HG03060 (cell line): ENCODE results near the gene EPB41L4A.
"Not testable (repeated sequence)": the region's sequence is repeated elsewhere in the genome, so short reads cannot be mapped to it uniquely, and the experiment has no call there.

Experiments used
- ATAC-seq: cut with Tn5 transposase; IDR thresholded peaks from one replicate; pipeline ENCODE4 v1.9.1; 2021; ENCODE audit warnings: low read depth, moderate number of reproducible peaks; ENCODE audit not compliant: unreplicated experiment

Gene EPB41L4A

GRCh38 chr5:112407240-112407639 is 11.8 kb downstream of the EPB41L4A start:
- no peak for ATAC-seq

GRCh38 chr5:112403069-112403468 is 16.0 kb downstream of the EPB41L4A start:
- ATAC-seq, result no peak

GRCh38 chr5:112401924-112402323 is 17.2 kb downstream of the EPB41L4A start:
- no peak for ATAC-seq

- no peak for ATAC-seq
Measured at GRCh38 chr5:112397690-112398089, 21.4 kb downstream of the EPB41L4A start.

GRCh38 chr5:112396430-112396829 is 22.6 kb downstream of the EPB41L4A start:
- no peak for ATAC-seq

- not testable (repeated sequence) for ATAC-seq
Measured at GRCh38 chr5:112395299-112395698, 23.8 kb downstream of the EPB41L4A start.

- no peak for ATAC-seq
Measured at GRCh38 chr5:112390327-112390726, 28.8 kb downstream of the EPB41L4A start.

- ATAC-seq, result no peak
Measured at GRCh38 chr5:112388739-112389138, 30.3 kb downstream of the EPB41L4A start.

GRCh38 chr5:112388074-112388473 is 31.0 kb downstream of the EPB41L4A start:
- no peak for ATAC-seq

- no peak for ATAC-seq
Measured at GRCh38 chr5:112386766-112387165, 32.3 kb downstream of the EPB41L4A start.

GRCh38 chr5:112385969-112386368 is 33.1 kb downstream of the EPB41L4A start:
- no peak for ATAC-seq

- no peak for ATAC-seq
Measured at GRCh38 chr5:112385566-112385965, 33.5 kb downstream of the EPB41L4A start.

GRCh38 chr5:112384523-112384922 is 34.6 kb downstream of the EPB41L4A start:
- no peak for ATAC-seq

- no peak for ATAC-seq
Measured at GRCh38 chr5:112382886-112383285, 36.2 kb downstream of the EPB41L4A start.

GRCh38 chr5:112381521-112381920 is 37.6 kb downstream of the EPB41L4A start:
- no peak for ATAC-seq

GRCh38 chr5:112379542-112380325 is 39.3 kb downstream of the EPB41L4A start:
- ATAC-seq, result no peak

- ATAC-seq, result no peak
Measured at GRCh38 chr5:112374818-112375217, 44.3 kb downstream of the EPB41L4A start.

GRCh38 chr5:112374356-112374755 is 44.7 kb downstream of the EPB41L4A start:
- ATAC-seq, result no peak

- ATAC-seq, result no peak
Measured at GRCh38 chr5:112373885-112374284, 45.2 kb downstream of the EPB41L4A start.

- no peak for ATAC-seq
Measured at GRCh38 chr5:112372543-112372942, 46.5 kb downstream of the EPB41L4A start.

- ATAC-seq, result no peak
Measured at GRCh38 chr5:112371067-112371466, 48.0 kb downstream of the EPB41L4A start.

- no peak for ATAC-seq
Measured at GRCh38 chr5:112367400-112367799, 51.7 kb downstream of the EPB41L4A start.

- no peak for ATAC-seq
Measured at GRCh38 chr5:112366987-112367386, 52.1 kb downstream of the EPB41L4A start.
